Iris pigment epithelial cell (primary cell): Measurements from ENCODE around the gene UBE2H.
A peak's percentile ranks its signal among the peaks of the same experiment; 100 is the strongest.
"Not testable (repeated sequence)": the region's sequence is repeated elsewhere in the genome, so short reads cannot be mapped to it uniquely, and the experiment has no call there.

ENCODE experiments used
- DNase-seq: peaks from one replicate; pipeline ENCODE4 v3.0.0-alpha.2; 2011; ENCODE audit warnings: low read depth

Gene UBE2H

GRCh38 chr7:129952653-129953560, at the start of gene UBE2H:
Gene UBE2H, minus strand, starts transcription at chr7:129952960. Its CDS starts 405 bp downstream, at chr7:129952555.
- DNase-seq: peak; percentile 90

- DNase-seq: no peak
Observed at GRCh38 chr7:129998446-129998845, 45.7 kb upstream of the UBE2H start.

GRCh38 chr7:129997285-129997684, 44.5 kb upstream of the UBE2H start:
- no peak for DNase-seq

- peak; percentile 65 for DNase-seq
Observed at GRCh38 chr7:129993275-129993674, 40.5 kb upstream of the UBE2H start.

- DNase-seq: no peak
Observed at GRCh38 chr7:129990403-129991192, 37.8 kb upstream of the UBE2H start.

GRCh38 chr7:129989466-129989865, 36.7 kb upstream of the UBE2H start:
- no peak for DNase-seq

- no peak for DNase-seq
Observed at GRCh38 chr7:129986600-129986999, 33.8 kb upstream of the UBE2H start.

- no peak for DNase-seq
Observed at GRCh38 chr7:129980667-129981066, 27.9 kb upstream of the UBE2H start.

GRCh38 chr7:129975309-129975708, 22.5 kb upstream of the UBE2H start:
- DNase-seq: no peak

GRCh38 chr7:129970816-129971215, 18.1 kb upstream of the UBE2H start:
- DNase-seq: no peak

- DNase-seq: peak; percentile 84
Observed at GRCh38 chr7:129969881-129970446, 17.2 kb upstream of the UBE2H start.

GRCh38 chr7:129968592-129969383, 16.0 kb upstream of the UBE2H start:
- DNase-seq: no peak

- not testable (repeated sequence) for DNase-seq
Observed at GRCh38 chr7:129960204-129960475, 7.4 kb upstream of the UBE2H start.

GRCh38 chr7:129959471-129960203, 6.9 kb upstream of the UBE2H start:
- DNase-seq: peak; percentile 48

- DNase-seq: peak; percentile 93
Observed at GRCh38 chr7:129958643-129959470, 6.1 kb upstream of the UBE2H start.

GRCh38 chr7:129955993-129956543, 3.3 kb upstream of the UBE2H start:
- DNase-seq: no peak

- peak; percentile 41 for DNase-seq
Observed at GRCh38 chr7:129952086-129952652, 591 bp downstream of the UBE2H start.

- DNase-seq: peak; percentile 28
Observed at GRCh38 chr7:129951226-129952085, 1.3 kb downstream of the UBE2H start.

GRCh38 chr7:129950933-129951225, 1.9 kb downstream of the UBE2H start:
- DNase-seq: no peak
